NK-92 (cell line): ENCODE results near the gene COLQ.
"Not testable (repeated sequence)": the region's sequence is repeated elsewhere in the genome, so short reads cannot be mapped to it uniquely, and the experiment has no call there.

ENCODE experiments used
- DNase-seq: peaks from one replicate; lab custom pipeline; 2025; ENCODE audit not compliant: unreplicated experiment; lab: John Stamatoyannopoulos, UW

The COLQ gene

GRCh38 chr3:15430624-15431023 lies 90.9 kb downstream of the COLQ start:
- DNase-seq = no peak

GRCh38 chr3:15429080-15429479 lies 92.4 kb downstream of the COLQ start:
- DNase-seq = no peak

- DNase-seq = no peak
Measured at GRCh38 chr3:15428539-15428938, 93.0 kb downstream of the COLQ start.

- DNase-seq = no peak
Measured at GRCh38 chr3:15427981-15428380, 93.5 kb downstream of the COLQ start.

- peak; percentile 6 for DNase-seq
Measured at GRCh38 chr3:15427182-15427880, 94.2 kb downstream of the COLQ start, which contains the start of the genes EAF1 and METTL6. EAF1 (plus strand) TSS chr3:15427598; CDS start chr3:15427780, 182 bp downstream. METTL6 (minus strand) TSS chr3:15427544; CDS start chr3:15426511, 1,033 bp downstream.

GRCh38 chr3:15426579-15427118 lies 94.9 kb downstream of the COLQ start:
- no peak for DNase-seq

- DNase-seq = no peak
Measured at GRCh38 chr3:15420871-15421270, 100.6 kb downstream of the COLQ start.

GRCh38 chr3:15410966-15411365 lies 110.5 kb downstream of the COLQ start:
- DNase-seq = not testable (repeated sequence)

GRCh38 chr3:15409774-15410173 lies 111.7 kb downstream of the COLQ start:
- no peak for DNase-seq

GRCh38 chr3:15409239-15409638 lies 112.3 kb downstream of the COLQ start:
- no peak for DNase-seq

GRCh38 chr3:15405448-15406050 lies 116.0 kb downstream of the COLQ start:
- no peak for DNase-seq

GRCh38 chr3:15404767-15405166 lies 116.7 kb downstream of the COLQ start:
- DNase-seq = no peak

- DNase-seq = no peak
Measured at GRCh38 chr3:15403965-15404364, 117.5 kb downstream of the COLQ start.

- DNase-seq = no peak
Measured at GRCh38 chr3:15403495-15403894, 118.0 kb downstream of the COLQ start.

GRCh38 chr3:15401936-15402335 lies 119.6 kb downstream of the COLQ start:
- no peak for DNase-seq
